BLaER1 (cell line): Measurements from ENCODE around the gene CASP2.
A peak's percentile ranks its signal among the peaks of the same experiment; 100 is the strongest.

Source experiments
- H3K27ac ChIP-seq: shearing (Covaris generic); formaldehyde crosslinking; 2 replicates; pipeline ENCODE4 v1.8.1; 2022
- H3K27me3 ChIP-seq: shearing (Covaris generic); formaldehyde crosslinking; 2 replicates; pipeline ENCODE4 v1.8.1; 2022
- H3K36me3 ChIP-seq: shearing (Covaris generic); formaldehyde crosslinking; 2 replicates; pipeline ENCODE4 v1.8.1; 2022
- H3K4me1 ChIP-seq: shearing (Covaris generic); formaldehyde crosslinking; 2 replicates; pipeline ENCODE4 v1.8.1; 2022
- H3K4me2 ChIP-seq: shearing (Covaris generic); formaldehyde crosslinking; 2 replicates; pipeline ENCODE4 v1.8.1; 2022
- H3K4me3 ChIP-seq: shearing (Covaris generic); formaldehyde crosslinking; 2 replicates; pipeline ENCODE4 v1.8.1; 2022
- H3K9ac ChIP-seq: shearing (Covaris generic); formaldehyde crosslinking; 2 replicates; pipeline ENCODE4 v1.8.1; 2022
- H3K9me3 ChIP-seq: shearing (Covaris generic); formaldehyde crosslinking; 2 replicates; pipeline ENCODE4 v1.8.1; 2022
- H4K20me1 ChIP-seq: shearing (Covaris generic); formaldehyde crosslinking; 2 replicates; pipeline ENCODE4 v1.8.1; 2022
- Cebpa-rat ChIP-seq: shearing (Covaris generic); IDR thresholded peaks from 2 replicates; pipeline ENCODE4 v1.8.1; 2022

The CASP2 gene

DNA sequence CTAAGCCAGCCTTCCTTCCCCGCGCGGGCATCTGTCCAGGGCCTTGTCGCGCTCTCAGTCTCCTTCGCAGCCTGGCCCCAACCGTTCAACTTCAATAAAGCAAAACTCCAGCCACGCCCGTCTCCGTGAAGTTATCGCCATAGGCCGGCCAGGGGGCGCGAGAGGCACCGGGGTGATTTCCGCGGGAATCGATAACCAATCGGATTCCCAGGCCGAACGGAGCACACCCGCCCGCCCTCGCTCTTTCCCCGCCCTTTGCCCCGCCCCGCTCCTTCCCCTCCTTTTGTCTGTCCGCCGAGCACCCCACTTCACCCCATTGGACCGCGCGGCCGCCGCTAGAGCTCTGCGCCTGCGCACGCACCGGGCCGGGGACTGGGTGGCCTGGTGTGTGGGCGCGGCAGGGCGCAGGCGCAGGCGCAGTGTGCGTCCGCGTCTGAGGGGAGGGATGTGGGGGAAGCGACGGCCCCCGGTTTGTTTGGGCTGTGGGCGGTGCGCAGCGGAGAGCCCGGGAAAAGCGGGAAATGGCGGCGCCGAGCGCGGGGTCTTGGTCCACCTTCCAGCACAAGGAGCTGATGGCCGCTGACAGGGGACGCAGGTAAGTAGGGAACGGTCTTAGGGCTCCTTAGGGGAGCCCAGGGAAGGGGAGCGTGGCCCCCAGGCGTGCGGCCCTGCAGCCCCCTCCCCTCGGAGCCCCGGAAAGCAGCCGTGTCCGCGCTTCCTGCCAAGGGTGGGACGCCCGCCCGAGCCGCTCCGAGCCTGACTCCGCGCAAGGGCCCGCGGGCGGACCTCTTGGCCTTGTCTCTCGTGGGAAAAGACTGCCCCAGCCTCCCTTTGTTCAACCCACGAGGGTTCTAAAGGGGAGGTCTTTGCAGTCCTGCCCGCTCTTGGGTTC, at the start of gene CASP2:
CASP2 (plus strand) TSS at position 417 of the 892 bp plus-strand sequence; CDS start at position 522, 105 bp downstream.
- Histone ChIP-seq H3K36me3 (peaks cover 31% of the 10 kb centered on the region), H3K4me1 (peaks cover 35% of the 10 kb centered on the region), H3K27ac (peak within 1 kb of the TSS; percentile 99), H3K27me3 (no peaks in the 10 kb centered on the region), H4K20me1 (peaks cover 41% of the 10 kb centered on the region), H3K9ac (peak within 1 kb of the TSS; percentile 98), H3K4me3 (peak within 1 kb of the TSS; percentile 95), H3K4me2 (peak within 1 kb of the TSS; percentile 92), H3K9me3 (peaks cover 8% of the 10 kb centered on the region; the same call in 1 of the 2 replicates)
- TF ChIP-seq Cebpa-rat = no peak

- no peak overlapping the region for H3K27ac ChIP-seq
- no peak overlapping the region for H3K9ac ChIP-seq
- no peak for TF ChIP-seq Cebpa-rat
- peaks cover 5% of the 10 kb centered on the region; the same call in 1 of the 2 replicates for H3K4me1 ChIP-seq
- H3K36me3 ChIP-seq = no peaks in the 10 kb centered on the region
- H3K4me2 ChIP-seq = no peak overlapping the region
- peaks cover 20% of the 10 kb centered on the region for H3K9me3 ChIP-seq
- no peaks in the 10 kb centered on the region for H4K20me1 ChIP-seq
- H3K27me3 ChIP-seq = no peaks in the 10 kb centered on the region
- no peak overlapping the region for H3K4me3 ChIP-seq
Measured at GRCh38 chr7:143239813-143240212, 48.3 kb upstream of the CASP2 start.

DNA sequence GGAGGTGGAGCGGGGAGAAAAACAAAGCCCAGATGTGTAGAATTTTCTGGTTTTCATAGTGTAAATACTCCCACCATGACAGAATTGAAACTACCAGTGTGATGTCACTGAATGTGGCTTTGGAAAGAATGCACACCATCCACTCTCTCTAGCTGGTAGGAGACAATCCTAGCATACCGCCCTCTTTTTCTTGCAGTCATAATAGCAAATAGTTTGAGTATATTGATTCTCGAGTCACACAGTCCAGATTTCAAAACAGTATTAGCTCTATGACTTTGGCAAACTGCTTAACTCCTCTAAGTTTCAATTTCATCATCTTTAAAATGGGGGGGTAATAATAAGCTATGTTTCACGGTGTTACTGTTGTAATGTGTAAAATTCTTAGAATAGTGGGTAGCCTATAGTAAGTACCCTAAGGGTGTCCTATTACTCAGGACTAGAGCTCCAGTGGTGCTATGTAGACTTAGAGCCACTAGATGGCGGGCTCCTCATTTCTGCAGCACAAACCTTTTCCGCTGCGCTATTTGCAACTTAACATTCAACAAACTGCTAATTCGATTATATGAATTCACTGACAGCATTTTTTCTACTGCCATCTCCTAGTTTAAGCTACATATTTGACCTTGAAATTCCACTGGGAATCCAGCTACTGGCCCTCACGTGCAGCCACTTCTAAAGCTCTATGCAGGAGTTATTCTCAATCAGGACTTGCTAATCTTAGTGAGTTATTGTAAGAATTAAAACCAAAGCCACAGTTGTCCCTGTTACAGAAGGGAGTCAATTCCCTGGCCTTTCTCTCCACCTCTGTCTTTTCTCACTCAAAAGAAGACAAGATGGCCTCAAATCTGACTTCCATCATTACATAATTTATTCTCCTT, 47.6 kb upstream of the CASP2 start:
- H3K36me3 ChIP-seq = no peaks in the 10 kb centered on the region
- H3K9ac ChIP-seq = no peak overlapping the region
- no peaks in the 10 kb centered on the region for H4K20me1 ChIP-seq
- no peak for TF ChIP-seq Cebpa-rat
- no peaks in the 10 kb centered on the region for H3K27me3 ChIP-seq
- peaks cover 20% of the 10 kb centered on the region for H3K9me3 ChIP-seq
- H3K27ac ChIP-seq = no peak overlapping the region
- peaks cover 5% of the 10 kb centered on the region; the same call in 1 of the 2 replicates for H3K4me1 ChIP-seq
- H3K4me2 ChIP-seq = no peak overlapping the region
- H3K4me3 ChIP-seq = no peak overlapping the region

GRCh38 chr7:143242306-143242705, 45.8 kb upstream of the CASP2 start:
- no peak overlapping the region for H3K4me2 ChIP-seq
- peaks cover 8% of the 10 kb centered on the region; the same call in 1 of the 2 replicates for H3K4me1 ChIP-seq
- no peaks in the 10 kb centered on the region for H4K20me1 ChIP-seq
- TF ChIP-seq Cebpa-rat = no peak
- H3K4me3 ChIP-seq = no peak overlapping the region
- H3K27me3 ChIP-seq = no peaks in the 10 kb centered on the region
- no peak overlapping the region for H3K27ac ChIP-seq
- peaks cover 10% of the 10 kb centered on the region for H3K9me3 ChIP-seq
- no peak overlapping the region for H3K9ac ChIP-seq
- H3K36me3 ChIP-seq = no peaks in the 10 kb centered on the region

GRCh38 chr7:143243111-143243510, 45.0 kb upstream of the CASP2 start:
- Histone ChIP-seq H4K20me1 (no peaks in the 10 kb centered on the region), H3K4me1 (peaks cover 11% of the 10 kb centered on the region; the same call in 1 of the 2 replicates), H3K36me3 (no peaks in the 10 kb centered on the region), H3K4me3 (no peak overlapping the region), H3K9me3 (peaks cover 2% of the 10 kb centered on the region), H3K27me3 (no peaks in the 10 kb centered on the region), H3K9ac (no peak overlapping the region), H3K4me2 (no peak overlapping the region), H3K27ac (no peak overlapping the region)
- no peak for TF ChIP-seq Cebpa-rat

DNA sequence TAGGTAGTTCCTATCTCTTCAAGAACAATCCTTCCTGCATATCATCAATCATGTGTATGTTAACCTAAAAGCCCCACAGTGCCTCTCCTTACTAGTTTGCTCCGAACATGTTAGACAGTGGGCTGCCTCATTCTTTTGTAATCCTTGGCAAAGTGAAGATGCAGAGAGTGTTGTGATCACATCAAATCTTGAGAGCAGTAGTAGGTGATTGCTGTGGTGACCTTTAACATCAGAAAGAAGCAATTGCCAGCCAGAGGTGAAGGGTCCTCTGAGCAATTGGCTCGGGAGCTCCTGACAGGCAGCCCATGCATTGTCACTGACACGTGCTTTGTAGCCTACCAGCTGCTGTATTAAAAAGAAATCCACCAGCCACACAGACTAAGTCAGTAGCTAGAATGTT, 44.5 kb upstream of the CASP2 start:
- H4K20me1 ChIP-seq = no peaks in the 10 kb centered on the region
- no peak overlapping the region for H3K27ac ChIP-seq
- TF ChIP-seq Cebpa-rat = no peak
- H3K4me3 ChIP-seq = no peak overlapping the region
- no peaks in the 10 kb centered on the region for H3K27me3 ChIP-seq
- peaks cover 11% of the 10 kb centered on the region; the same call in 1 of the 2 replicates for H3K4me1 ChIP-seq
- no peaks in the 10 kb centered on the region for H3K36me3 ChIP-seq
- no peak overlapping the region for H3K9ac ChIP-seq
- H3K4me2 ChIP-seq = no peak overlapping the region
- H3K9me3 ChIP-seq = peaks cover under 1% of the 10 kb centered on the region; the same call in 1 of the 2 replicates

DNA sequence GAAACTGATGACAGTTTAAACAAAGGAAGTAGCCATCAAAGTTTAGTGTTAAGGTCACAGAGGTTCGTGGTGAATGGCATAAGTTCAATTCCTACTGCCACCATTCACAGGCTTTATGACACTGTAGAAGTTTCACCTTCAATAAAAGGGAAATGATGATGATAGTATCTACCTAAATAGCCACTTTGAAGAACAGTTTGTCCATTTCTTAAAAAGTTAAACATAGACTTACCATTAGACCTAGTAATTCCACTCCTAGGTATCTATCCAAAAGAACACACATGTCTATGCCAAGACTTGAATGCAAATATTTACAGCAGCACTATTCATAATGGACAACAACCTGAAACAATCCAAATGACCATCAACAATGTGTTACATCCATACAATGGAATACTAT, 43.8 kb upstream of the CASP2 start:
- Histone ChIP-seq H3K9me3 (peaks cover 8% of the 10 kb centered on the region), H3K36me3 (no peaks in the 10 kb centered on the region), H3K9ac (no peak overlapping the region), H3K27ac (no peak overlapping the region), H3K4me2 (no peak overlapping the region), H3K4me1 (peaks cover 11% of the 10 kb centered on the region; the same call in 1 of the 2 replicates), H3K27me3 (no peaks in the 10 kb centered on the region), H3K4me3 (no peak overlapping the region), H4K20me1 (no peaks in the 10 kb centered on the region)
- TF ChIP-seq Cebpa-rat = no peak

GRCh38 chr7:143245123-143245522, 43.0 kb upstream of the CASP2 start:
- Histone ChIP-seq H3K27ac (no peak overlapping the region), H3K9me3 (peaks cover 16% of the 10 kb centered on the region), H3K4me2 (no peak overlapping the region), H4K20me1 (no peaks in the 10 kb centered on the region), H3K27me3 (no peaks in the 10 kb centered on the region), H3K4me3 (no peak overlapping the region), H3K4me1 (peaks cover 15% of the 10 kb centered on the region), H3K9ac (no peak overlapping the region), H3K36me3 (no peaks in the 10 kb centered on the region)
- no peak for TF ChIP-seq Cebpa-rat

- no peak overlapping the region for H3K4me3 ChIP-seq
- no peaks in the 10 kb centered on the region for H4K20me1 ChIP-seq
- TF ChIP-seq Cebpa-rat = no peak
- H3K36me3 ChIP-seq = no peaks in the 10 kb centered on the region
- no peak overlapping the region for H3K9ac ChIP-seq
- no peak overlapping the region for H3K4me2 ChIP-seq
- H3K4me1 ChIP-seq = peaks cover 34% of the 10 kb centered on the region
- no peak overlapping the region for H3K27ac ChIP-seq
- no peaks in the 10 kb centered on the region for H3K27me3 ChIP-seq
- H3K9me3 ChIP-seq = peaks cover 20% of the 10 kb centered on the region
Measured at GRCh38 chr7:143247372-143247771, 40.8 kb upstream of the CASP2 start.
